Measurements from ENCODE around the gene GARNL3.

Gene GARNL3

GRCh38 chr9:127426756-127427155, 162.2 kb downstream of the GARNL3 start:
- no peak for TF ChIP-seq CTCF (IDR thresholded peaks at IDR 0.05)

- no peak for TF ChIP-seq CTCF (IDR thresholded peaks at IDR 0.05)
These were observed 163.8 kb downstream of the GARNL3 start for GRCh38 chr9:127428348-127428747.

GRCh38 chr9:127430415-127430814, 165.8 kb downstream of the GARNL3 start:
- TF ChIP-seq CTCF (IDR thresholded peaks at IDR 0.05) = no peak

GRCh38 chr9:127437497-127438264, 173.1 kb downstream of the GARNL3 start:
- no peak for TF ChIP-seq CTCF (IDR thresholded peaks at IDR 0.05)

- no peak for TF ChIP-seq CTCF (IDR thresholded peaks at IDR 0.05)
These were observed 173.8 kb downstream of the GARNL3 start for GRCh38 chr9:127438394-127438793.
